Epithelial cell of proximal tubule (primary cell): ENCODE results near the gene ZNF319. TPM values are rescaled to one million over a fixed set of nuclear protein-coding genes. Genes with fewer than 3 reads are reported as not detected.
"Not testable (repeated sequence)": the region's sequence is repeated elsewhere in the genome, so short reads cannot be mapped to it uniquely, and the experiment has no call there.

ENCODE experiments used
- DNase-seq: peaks from one replicate; pipeline ENCODE4 v3.0.0-alpha.2; 2011; ENCODE audit warnings: low read depth
- H3K4me3 ChIP-seq: 2 replicates; pipeline ENCODE4 v1.5.1; 2011; ENCODE audit warnings: low read depth, mild to moderate bottlenecking, low read length
- CTCF ChIP-seq: conservative IDR thresholded peaks from 2 replicates; pipeline ENCODE4 v1.5.1; 2012; ENCODE audit warnings: low read depth, mild to moderate bottlenecking, low read length
- total RNA-seq: library from RNA; depleted of rRNA; stranded (reverse); fragments of >200 nt; gene quantifications from 2 replicates; pipeline ENCODE4 v1.2.3, GENCODE V29; 2015

ZNF319 gene
- total RNA-seq, 1 donor from 2014 or later = 9.1 TPM

GRCh38 chr16:57982385-57982784 lies 18.1 kb downstream of the ZNF319 start:
- no peak overlapping the region for H3K4me3 ChIP-seq
- no peak for DNase-seq
- no peak for TF ChIP-seq CTCF

- no peak overlapping the region for H3K4me3 ChIP-seq
- TF ChIP-seq CTCF = no peak
- DNase-seq = no peak
Observed at GRCh38 chr16:57981636-57982035, 18.8 kb downstream of the ZNF319 start.

GRCh38 chr16:57979006-57979585 lies 21.4 kb downstream of the ZNF319 start:
- no peak overlapping the region for H3K4me3 ChIP-seq
- no peak for DNase-seq
- TF ChIP-seq CTCF = no peak

GRCh38 chr16:57978070-57978465 lies 22.4 kb downstream of the ZNF319 start:
- not testable (repeated sequence) for DNase-seq, H3K4me3 ChIP-seq

- no peak for TF ChIP-seq CTCF
- no peak overlapping the region for H3K4me3 ChIP-seq
- no peak for DNase-seq
Observed at GRCh38 chr16:57977418-57978069, 22.9 kb downstream of the ZNF319 start.

- no peak for TF ChIP-seq CTCF
- no peak overlapping the region for H3K4me3 ChIP-seq
- DNase-seq = no peak
Observed at GRCh38 chr16:57976331-57976796, 24.1 kb downstream of the ZNF319 start.

GRCh38 chr16:57972306-57972705 lies 28.2 kb downstream of the ZNF319 start:
- DNase-seq = no peak
- no peak overlapping the region for H3K4me3 ChIP-seq
- TF ChIP-seq CTCF = no peak
